HFFc6 (cell line): ENCODE data around the gene ZBTB8B. TPM values are rescaled to one million over a fixed set of nuclear protein-coding genes. Genes with fewer than 3 reads are reported as not detected.
"Not testable (repeated sequence)": the region's sequence is repeated elsewhere in the genome, so short reads cannot be mapped to it uniquely, and the experiment has no call there.

ENCODE experiments used
- DNase-seq: peaks from one replicate; pipeline ENCODE4 v3.0.0-alpha.2; 2018
- H3K27ac Mint-ChIP-seq: 2 replicates; pipeline ENCODE4 v1.8.0; 2020; ENCODE audit warnings: mild to moderate bottlenecking, mixed read lengths
- H3K27me3 Mint-ChIP-seq: 2 replicates; pipeline ENCODE4 v1.8.0; 2021; ENCODE audit warnings: mild to moderate bottlenecking, moderate library complexity, mixed read lengths; ENCODE audit not compliant: insufficient read depth
- H3K36me3 Mint-ChIP-seq: 2 replicates; pipeline ENCODE4 v1.8.0; 2021; ENCODE audit warnings: low read depth, mixed read lengths
- H3K4me1 Mint-ChIP-seq: 2 replicates; pipeline ENCODE4 v1.8.0; 2020; ENCODE audit warnings: low read depth, mixed read lengths
- H3K4me3 Mint-ChIP-seq: 2 replicates; pipeline ENCODE4 v1.8.0; 2020; ENCODE audit warnings: mild to moderate bottlenecking, moderate library complexity, mixed read lengths
- H3K9me3 Mint-ChIP-seq: 2 replicates; pipeline ENCODE4 v1.8.0; 2020; ENCODE audit warnings: mild to moderate bottlenecking, mixed read lengths
- CTCF ChIP-seq: fragments of 200-600 bp; sonication (generic); IDR thresholded peaks from 2 replicates; pipeline ENCODE4 v1.5.0; 2021; ENCODE audit warnings: antibody characterized with exemption, mild to moderate bottlenecking
- total RNA-seq, 6 experiments: library from RNA; stranded (reverse); fragmentation: NEBNext Ultra II Directional; extraction: Animal tissue kit (Norgen Biotek cat#: 25700); gene quantifications; 2 replicates in 1 of 6; 3 replicates in 5 of 6; pipeline ENCODE4 v1.2.3, GENCODE V29; 2021

The ZBTB8B gene
- total RNA-seq, 6 experiments from 2014 or later = not detected

- Mint-ChIP-seq H3K4me3 (no peak overlapping the region), H3K27me3 (peaks cover 30% of the 10 kb centered on the region), H3K9me3 (no peaks in the 10 kb centered on the region), H3K27ac (no peak overlapping the region), H3K4me1 (no peaks in the 10 kb centered on the region), H3K36me3 (no peaks in the 10 kb centered on the region)
- DNase-seq = no peak
- peak; percentile 46 for TF ChIP-seq CTCF
These were observed 6.3 kb downstream of the ZBTB8B start for GRCh38 chr1:32470991-32471694.

- Mint-ChIP-seq H3K9me3 (no peaks in the 10 kb centered on the region), H3K27ac (no peak overlapping the region), H3K36me3 (no peaks in the 10 kb centered on the region), H3K4me3 (no peak overlapping the region), H3K27me3 (peaks cover 30% of the 10 kb centered on the region), H3K4me1 (no peaks in the 10 kb centered on the region)
- no peak for DNase-seq
- no peak for TF ChIP-seq CTCF
These were observed 7.0 kb downstream of the ZBTB8B start for GRCh38 chr1:32471695-32472362.

- H3K9me3 Mint-ChIP-seq, DNase-seq, H3K4me3 Mint-ChIP-seq, H3K4me1 Mint-ChIP-seq, H3K27ac Mint-ChIP-seq, H3K36me3 Mint-ChIP-seq: not testable (repeated sequence)
- peaks cover 32% of the 10 kb centered on the region for H3K27me3 Mint-ChIP-seq
These were observed 8.1 kb downstream of the ZBTB8B start for GRCh38 chr1:32472966-32473365.

- H3K27me3 Mint-ChIP-seq = peaks cover 29% of the 10 kb centered on the region
- TF ChIP-seq CTCF = no peak
- H3K4me1 Mint-ChIP-seq = no peaks in the 10 kb centered on the region
- H3K27ac Mint-ChIP-seq = no peak overlapping the region
- DNase-seq = no peak
- no peaks in the 10 kb centered on the region for H3K9me3 Mint-ChIP-seq
- H3K36me3 Mint-ChIP-seq = no peaks in the 10 kb centered on the region
- H3K4me3 Mint-ChIP-seq = no peak overlapping the region
These were observed 10.1 kb downstream of the ZBTB8B start for GRCh38 chr1:32474954-32475353.

- peaks cover 23% of the 10 kb centered on the region for H3K27me3 Mint-ChIP-seq
- no peak for DNase-seq
- H3K4me1 Mint-ChIP-seq = peaks cover 1% of the 10 kb centered on the region
- H3K9me3 Mint-ChIP-seq = peaks cover 4% of the 10 kb centered on the region; the same call in 1 of the 2 replicates
- H3K36me3 Mint-ChIP-seq = no peaks in the 10 kb centered on the region
- no peak overlapping the region for H3K4me3 Mint-ChIP-seq
- no peak overlapping the region for H3K27ac Mint-ChIP-seq
- TF ChIP-seq CTCF = no peak
These were observed 15.1 kb downstream of the ZBTB8B start for GRCh38 chr1:32480003-32480402.

- Mint-ChIP-seq H3K27ac (no peak overlapping the region), H3K4me3 (no peak overlapping the region), H3K9me3 (peaks cover 4% of the 10 kb centered on the region; the same call in 1 of the 2 replicates), H3K27me3 (peaks cover 23% of the 10 kb centered on the region), H3K4me1 (peaks cover 9% of the 10 kb centered on the region), H3K36me3 (no peaks in the 10 kb centered on the region)
- TF ChIP-seq CTCF = no peak
- no peak for DNase-seq
These were observed 15.9 kb downstream of the ZBTB8B start for GRCh38 chr1:32480761-32481160.

GRCh38 chr1:32481788-32482187 is 16.9 kb downstream of the ZBTB8B start:
- not testable (repeated sequence) for H3K27ac Mint-ChIP-seq, H3K4me3 Mint-ChIP-seq, H3K36me3 Mint-ChIP-seq, DNase-seq, H3K9me3 Mint-ChIP-seq
- Mint-ChIP-seq H3K27me3 (peaks cover 16% of the 10 kb centered on the region), H3K4me1 (peaks cover 11% of the 10 kb centered on the region)
